ENCODE results near the gene NSD1. TPM values are rescaled to one million over a fixed set of nuclear protein-coding genes. Genes with fewer than 3 reads are reported as not detected.

NSD1 gene
- total and polyA plus RNA-seq, 2 experiments from 2014 or later, result 26.6 to 28.8 TPM

DNA sequence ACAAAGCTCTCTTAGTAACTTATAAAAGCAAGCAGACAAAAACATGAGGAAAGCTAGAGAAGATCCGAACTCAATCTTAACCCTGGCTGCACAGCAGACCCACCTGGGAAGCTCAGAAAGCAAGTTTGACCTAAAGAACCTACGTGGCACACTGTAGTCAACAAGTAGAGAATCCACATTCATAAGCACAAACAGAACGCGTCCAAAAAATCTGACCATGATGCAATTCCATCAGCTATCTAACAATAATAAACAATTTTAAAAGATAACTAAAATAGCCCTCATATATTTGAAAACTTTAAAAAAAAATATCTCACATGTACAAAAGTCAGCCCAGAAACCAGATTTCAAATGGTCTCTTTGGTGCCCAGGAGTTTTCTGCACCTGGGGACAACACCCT lies 213.2 kb downstream of the NSD1 start:
- TF ChIP-seq EZH2phosphoT487 (IDR thresholded peaks at IDR 0.05; ENCODE audit: low read depth, severe bottlenecking, unreplicated experiment) (no peak), EZH2 (IDR thresholded peaks at IDR 0.05; ENCODE audit: borderline replicate concordance) (no peak)
- TF ChIP-seq, protein P1, sequence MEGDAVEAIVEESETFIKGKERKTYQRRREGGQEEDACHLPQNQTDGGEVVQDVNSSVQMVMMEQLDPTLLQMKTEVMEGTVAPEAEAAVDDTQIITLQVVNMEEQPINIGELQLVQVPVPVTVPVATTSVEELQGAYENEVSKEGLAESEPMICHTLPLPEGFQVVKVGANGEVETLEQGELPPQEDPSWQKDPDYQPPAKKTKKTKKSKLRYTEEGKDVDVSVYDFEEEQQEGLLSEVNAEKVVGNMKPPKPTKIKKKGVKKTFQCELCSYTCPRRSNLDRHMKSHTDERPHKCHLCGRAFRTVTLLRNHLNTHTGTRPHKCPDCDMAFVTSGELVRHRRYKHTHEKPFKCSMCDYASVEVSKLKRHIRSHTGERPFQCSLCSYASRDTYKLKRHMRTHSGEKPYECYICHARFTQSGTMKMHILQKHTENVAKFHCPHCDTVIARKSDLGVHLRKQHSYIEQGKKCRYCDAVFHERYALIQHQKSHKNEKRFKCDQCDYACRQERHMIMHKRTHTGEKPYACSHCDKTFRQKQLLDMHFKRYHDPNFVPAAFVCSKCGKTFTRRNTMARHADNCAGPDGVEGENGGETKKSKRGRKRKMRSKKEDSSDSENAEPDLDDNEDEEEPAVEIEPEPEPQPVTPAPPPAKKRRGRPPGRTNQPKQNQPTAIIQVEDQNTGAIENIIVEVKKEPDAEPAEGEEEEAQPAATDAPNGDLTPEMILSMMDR (IDR thresholded peaks at IDR 0.05; ENCODE audit: poor library complexity), result no peak
- DNase-seq (ENCODE audit: low spot score), result no peak
- H3K4me1 ChIP-seq (ENCODE audit: insufficient read depth), result peaks cover 16% of the 10 kb centered on the region
- no peaks in the 10 kb centered on the region for H3K27me3 ChIP-seq
- WGBS (ENCODE audit: low lambda C conversion rate, missing lambda C conversion rate), result 88% methylated on average over 4 of the region's 4 CpGs
- H3K4me2 ChIP-seq, result peak overlapping the region; percentile 45
- H3K36me3 ChIP-seq (replicated peaks; ENCODE audit: insufficient read depth, low read depth), result no peaks in the 10 kb centered on the region
- H3K27ac ChIP-seq, result no peak overlapping the region
- H3K79me2 ChIP-seq, result peaks cover 95% of the 10 kb centered on the region
- no peaks in the 10 kb centered on the region for H3K9me3 ChIP-seq (ENCODE audit: low read depth)
- no peak overlapping the region for H3K4me3 ChIP-seq
- H4K20me1 ChIP-seq (ENCODE audit: insufficient read depth, poor library complexity, severe bottlenecking), result peaks cover 25% of the 10 kb centered on the region
- no peak overlapping the region for H2AFZ ChIP-seq
- no peaks in the 10 kb centered on the region for H3K9me2 ChIP-seq (replicated peaks; ENCODE audit: insufficient read depth)

DNA sequence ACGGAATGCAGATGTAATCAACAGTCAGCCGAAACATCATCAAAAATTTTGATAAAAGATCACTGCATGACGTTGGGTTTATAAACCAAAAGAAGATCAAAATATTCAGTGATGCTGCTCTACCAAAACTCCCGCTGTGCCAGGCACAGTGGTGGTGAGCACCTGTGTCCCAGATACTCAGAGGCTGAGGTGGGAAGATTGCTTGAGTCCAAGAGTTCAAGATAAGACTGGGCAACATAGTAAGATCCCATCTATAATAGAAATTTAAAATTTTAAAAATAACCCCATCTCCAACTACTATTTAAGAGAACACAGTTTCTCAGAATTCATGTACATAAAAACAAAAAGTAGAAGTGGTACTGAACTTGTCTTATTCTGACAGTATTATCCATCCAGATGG lies 214.1 kb downstream of the NSD1 start:
- DNase-seq (ENCODE audit: low spot score), result no peak
- H3K36me3 ChIP-seq (replicated peaks; ENCODE audit: insufficient read depth, low read depth), result no peaks in the 10 kb centered on the region
- H3K4me3 ChIP-seq, result no peak overlapping the region
- H3K27me3 ChIP-seq, result no peaks in the 10 kb centered on the region
- H2AFZ ChIP-seq, result no peak overlapping the region
- no peak overlapping the region for H3K27ac ChIP-seq
- H3K4me1 ChIP-seq (ENCODE audit: insufficient read depth), result peaks cover 20% of the 10 kb centered on the region
- peak overlapping the region; percentile 45 for H3K4me2 ChIP-seq
- TF ChIP-seq EZH2phosphoT487 (IDR thresholded peaks at IDR 0.05; ENCODE audit: low read depth, severe bottlenecking, unreplicated experiment) (no peak), EZH2 (IDR thresholded peaks at IDR 0.05; ENCODE audit: borderline replicate concordance) (no peak)
- TF ChIP-seq, protein P1 (IDR thresholded peaks at IDR 0.05; ENCODE audit: poor library complexity), result no peak
- no peaks in the 10 kb centered on the region for H3K9me2 ChIP-seq (replicated peaks; ENCODE audit: insufficient read depth)
- WGBS (ENCODE audit: low lambda C conversion rate, missing lambda C conversion rate), result 95% methylated on average over 4 of the region's 4 CpGs
- no peaks in the 10 kb centered on the region for H3K9me3 ChIP-seq (ENCODE audit: low read depth)
- H4K20me1 ChIP-seq (ENCODE audit: insufficient read depth, poor library complexity, severe bottlenecking), result peaks cover 24% of the 10 kb centered on the region
- peaks cover 86% of the 10 kb centered on the region for H3K79me2 ChIP-seq

DNA sequence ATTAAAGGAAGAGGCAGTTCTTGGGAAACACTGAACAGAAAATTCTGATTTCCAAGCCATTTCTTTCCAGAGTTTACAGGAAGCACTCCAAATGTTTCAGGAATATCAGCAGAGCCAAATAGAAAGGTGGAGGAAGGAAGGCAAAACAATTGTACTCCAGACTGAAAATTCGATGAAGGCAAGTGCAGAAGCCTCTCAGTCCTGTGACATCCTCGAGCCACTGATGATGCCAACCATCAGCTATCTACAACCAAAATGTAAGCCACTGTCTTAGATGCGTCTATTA lies 215.7 kb downstream of the NSD1 start:
- Histone ChIP-seq H2AFZ (no peak overlapping the region), H3K27me3 (no peaks in the 10 kb centered on the region), H3K4me2 (peak overlapping the region; percentile 95), H3K9me3 (ENCODE audit: low read depth) (no peaks in the 10 kb centered on the region), H3K27ac (no peak overlapping the region), H3K9me2 (replicated peaks; ENCODE audit: insufficient read depth) (no peaks in the 10 kb centered on the region), H3K4me3 (no peak overlapping the region), H3K36me3 (replicated peaks; ENCODE audit: insufficient read depth, low read depth) (no peaks in the 10 kb centered on the region), H3K4me1 (ENCODE audit: insufficient read depth) (peaks cover 20% of the 10 kb centered on the region), H3K79me2 (peaks cover 70% of the 10 kb centered on the region), H4K20me1 (ENCODE audit: insufficient read depth, poor library complexity, severe bottlenecking) (peaks cover 16% of the 10 kb centered on the region)
- WGBS (ENCODE audit: low lambda C conversion rate, missing lambda C conversion rate), result 82% methylated on average over 3 of the region's 3 CpGs
- DNase-seq (ENCODE audit: low spot score), result no peak
- TF ChIP-seq, protein P1 (IDR thresholded peaks at IDR 0.05; ENCODE audit: poor library complexity), result no peak
- TF ChIP-seq EZH2 (IDR thresholded peaks at IDR 0.05; ENCODE audit: borderline replicate concordance) (no peak), EZH2phosphoT487 (IDR thresholded peaks at IDR 0.05; ENCODE audit: low read depth, severe bottlenecking, unreplicated experiment) (no peak)

DNA sequence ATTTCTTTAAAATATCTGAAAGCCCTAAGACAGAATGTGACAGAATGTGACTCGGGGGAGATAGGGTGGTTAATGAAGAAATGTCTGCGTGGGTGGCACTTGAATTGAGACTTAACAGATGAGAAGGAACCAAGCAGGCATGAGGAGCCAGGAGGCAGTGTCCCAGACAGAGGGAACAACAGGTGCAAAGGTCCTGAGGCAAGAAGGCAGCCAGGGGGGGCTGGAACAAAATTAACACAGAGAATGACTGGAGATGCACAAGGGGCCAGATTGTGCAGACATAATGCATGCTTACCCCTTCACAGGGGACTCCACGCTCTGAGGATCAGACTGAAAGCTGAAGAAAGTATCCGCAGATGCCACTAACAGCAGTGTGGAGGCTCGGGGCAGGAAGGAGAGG lies 216.2 kb downstream of the NSD1 start:
- TF ChIP-seq EZH2phosphoT487 (IDR thresholded peaks at IDR 0.05; ENCODE audit: low read depth, severe bottlenecking, unreplicated experiment) (no peak), EZH2 (IDR thresholded peaks at IDR 0.05; ENCODE audit: borderline replicate concordance) (no peak)
- TF ChIP-seq, protein P1 (IDR thresholded peaks at IDR 0.05; ENCODE audit: poor library complexity), result no peak
- no peaks in the 10 kb centered on the region for H3K36me3 ChIP-seq (replicated peaks; ENCODE audit: insufficient read depth, low read depth)
- H3K4me2 ChIP-seq, result peak overlapping the region; percentile 95
- 92% methylated on average over 5 of the region's 5 CpGs for WGBS (ENCODE audit: low lambda C conversion rate, missing lambda C conversion rate)
- no peak overlapping the region for H2AFZ ChIP-seq
- H3K4me1 ChIP-seq (ENCODE audit: insufficient read depth), result peaks cover 20% of the 10 kb centered on the region
- H4K20me1 ChIP-seq (ENCODE audit: insufficient read depth, poor library complexity, severe bottlenecking), result peaks cover 16% of the 10 kb centered on the region
- H3K9me2 ChIP-seq (replicated peaks; ENCODE audit: insufficient read depth), result no peaks in the 10 kb centered on the region
- DNase-seq (ENCODE audit: low spot score), result no peak
- peaks cover 65% of the 10 kb centered on the region for H3K79me2 ChIP-seq
- H3K27ac ChIP-seq, result no peak overlapping the region
- H3K27me3 ChIP-seq, result no peaks in the 10 kb centered on the region
- no peak overlapping the region for H3K4me3 ChIP-seq
- H3K9me3 ChIP-seq (ENCODE audit: low read depth), result no peaks in the 10 kb centered on the region
